Gastrocnemius medialis (tissue), 4 donors: Measurements from ENCODE around the gene OGFR.

ENCODE experiments used
- CTCF ChIP-seq, 5 experiments: fragments of 450-650 bp in 3 of 5; fragments of 200-600 bp in 2 of 5; sonication (generic) in 2 of 5; IDR thresholded peaks in 4 of 5; conservative IDR thresholded peaks in 1 of 5; 1 replicate in 4 of 5; 2 replicates in 1 of 5; pipeline ENCODE4 v1.5.1; 2016 to 2019; ENCODE audit warnings: antibody characterized with exemption in 5 of 5, mild to moderate bottlenecking in 3 of 5, moderate library complexity in 3 of 5
- POLR2A ChIP-seq, 2 donors: fragments of 450-650 bp; IDR thresholded peaks; one replicate each; pipeline ENCODE4 v1.6.1; 2017; ENCODE audit warnings: antibody characterized with exemption in 2 of 2, mild to moderate bottlenecking in 2 of 2, moderate library complexity in 2 of 2

- no peak for TF ChIP-seq CTCF (IDR thresholded peaks at IDR 0.05 in 4 of 5, conservative IDR thresholded peaks at IDR 0.05 in 1 of 5)
- no peak for TF ChIP-seq POLR2A (IDR thresholded peaks at IDR 0.05)
Measured at GRCh38 chr20:62788607-62789006, 16.0 kb upstream of the OGFR start.
